Measurements from ENCODE around the gene MBNL2. TPM values are rescaled to one million over a fixed set of nuclear protein-coding genes. Genes with fewer than 3 reads are reported as not detected.

MBNL2 gene
- total and polyA plus RNA-seq, 10 of the 15 experiments (the other 5 are each of a cell fraction or from before 2014, with no cell fraction given), result 1.6 to 9.7 (median 6.7) TPM

DNA sequence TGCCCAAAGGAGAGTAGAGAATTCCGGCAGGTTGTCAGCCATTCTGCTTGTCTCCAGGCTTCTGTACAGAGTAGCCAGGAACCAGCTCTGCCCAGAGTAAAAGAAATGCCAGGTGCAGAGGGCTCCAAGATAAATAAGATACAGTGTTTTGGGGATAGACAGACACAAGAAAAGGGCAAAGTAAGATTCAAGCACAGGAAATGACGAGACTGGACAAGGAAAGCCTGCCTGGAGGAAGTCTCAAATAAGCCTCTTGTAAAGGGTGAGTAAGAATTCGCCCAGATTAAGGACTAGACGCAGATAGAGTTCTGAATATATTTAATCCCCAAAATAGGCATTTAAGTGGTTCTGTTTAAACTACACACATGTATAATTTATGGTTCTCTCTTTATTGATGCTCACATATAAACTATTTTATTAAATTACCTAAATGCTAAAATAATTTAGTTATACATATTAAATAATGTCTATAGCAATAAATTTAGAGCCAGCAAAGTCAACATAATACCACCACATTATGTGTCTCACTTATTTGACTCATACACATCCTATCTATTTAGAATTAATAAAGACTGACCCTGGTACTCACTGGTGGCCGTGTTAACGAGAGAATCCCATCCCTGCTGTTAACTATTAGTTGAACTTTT, 113.5 kb downstream of the MBNL2 start:
- no peaks in the 10 kb centered on the region for H3K9me3 ChIP-seq (replicated peaks; ENCODE audit: control insufficient read depth, insufficient read depth, low read length)
- H3K27me3 ChIP-seq (replicated peaks in 1 of 2; ENCODE audit: control insufficient read depth in 2 of 2, insufficient read depth in 2 of 2, low read length in 1 of 2), result no peaks in the 10 kb centered on the region
- H3K27ac ChIP-seq (ENCODE audit: control insufficient read depth, insufficient read depth), result no peak overlapping the region
- no peaks in the 10 kb centered on the region for H4K20me1 ChIP-seq (ENCODE audit: control insufficient read depth, insufficient read depth)
- WGBS (ENCODE audit: insufficient coverage, insufficient replicate concordance, low lambda C conversion rate, missing lambda C conversion rate), result 95% methylated on average over 6 of the region's 6 CpGs
- RAD21 ChIA-PET (ENCODE audit: unreplicated experiment), result no interaction called here
- no TSS peak for BruUV-seq (replicated peaks)
- FAIRE-seq (no peak), ATAC-seq (no peak), DNase-seq (ENCODE audit: low read depth, low spot score) (no peak)
- H3K4me3 ChIP-seq, result no peak overlapping the region
- CTCF ChIA-PET, result no interaction called here
- H3K4me2 ChIP-seq (ENCODE audit: control insufficient read depth, insufficient read depth), result no peak overlapping the region
- no peak overlapping the region for H2AFZ ChIP-seq (ENCODE audit: control insufficient read depth, low read depth, low read length)
- in situ Hi-C loops (cut with MboI) (no loop called here), intact Hi-C loops (cut with micrococcal nuclease; ENCODE audit: unreplicated experiment) (no loop called here)
- SMC1A ChIA-PET (ENCODE audit: uncharacterized antibody, unreplicated experiment), result interaction anchor here (1.0 kb wide), 1 partner anchor 195 kb away, joined by 3 read pairs; no protein-coding TSS in a partner anchor
- POLR2A ChIA-PET, result no interaction called here
- H3K36me3 ChIP-seq (ENCODE audit: control insufficient read depth in 2 of 2, insufficient read depth in 2 of 2, low read length in 1 of 2), result no peaks in the 10 kb centered on the region; a peak in 1 of 4 replicates
- no peaks in the 10 kb centered on the region for H3K79me2 ChIP-seq (ENCODE audit: control insufficient read depth, insufficient read depth, low read length)
- no peak overlapping the region for H3K9ac ChIP-seq (ENCODE audit: control insufficient read depth, insufficient read depth, low read length)
- H3K4me1 ChIP-seq (ENCODE audit: control insufficient read depth, insufficient read depth, low read length), result no peaks in the 10 kb centered on the region
- TF ChIP-seq CUX1 (IDR thresholded peaks at IDR 0.05; ENCODE audit: insufficient replicate concordance, low read depth, low read length) (no peak), CEBPB (IDR thresholded peaks at IDR 0.05; ENCODE audit: borderline replicate concordance in 1 of 2, low read depth in 2 of 2, low read length in 2 of 2) (no peak), POLR2A (IDR thresholded peaks at IDR 0.05; ENCODE audit: low read depth, low read length) (no peak), MXI1 (IDR thresholded peaks at IDR 0.05; ENCODE audit: low read depth, low read length) (no peak), REST (IDR thresholded peaks at IDR 0.05; ENCODE audit: low read depth, low read length) (no peak), E2F8 (IDR thresholded peaks at IDR 0.05; ENCODE audit: low read depth, partially characterized antibody) (no peak), POLR2AphosphoS5 (IDR thresholded peaks at IDR 0.05; ENCODE audit: low read length) (no peak), ESRRA (IDR thresholded peaks at IDR 0.05; ENCODE audit: low read length) (no peak)
- TF ChIP-seq, protein P1, sequence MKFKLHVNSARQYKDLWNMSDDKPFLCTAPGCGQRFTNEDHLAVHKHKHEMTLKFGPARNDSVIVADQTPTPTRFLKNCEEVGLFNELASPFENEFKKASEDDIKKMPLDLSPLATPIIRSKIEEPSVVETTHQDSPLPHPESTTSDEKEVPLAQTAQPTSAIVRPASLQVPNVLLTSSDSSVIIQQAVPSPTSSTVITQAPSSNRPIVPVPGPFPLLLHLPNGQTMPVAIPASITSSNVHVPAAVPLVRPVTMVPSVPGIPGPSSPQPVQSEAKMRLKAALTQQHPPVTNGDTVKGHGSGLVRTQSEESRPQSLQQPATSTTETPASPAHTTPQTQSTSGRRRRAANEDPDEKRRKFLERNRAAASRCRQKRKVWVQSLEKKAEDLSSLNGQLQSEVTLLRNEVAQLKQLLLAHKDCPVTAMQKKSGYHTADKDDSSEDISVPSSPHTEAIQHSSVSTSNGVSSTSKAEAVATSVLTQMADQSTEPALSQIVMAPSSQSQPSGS (IDR thresholded peaks at IDR 0.05; ENCODE audit: low read length), result no peak

Data from GM12878 (cell line).